Loucy (cell line): ENCODE measurements around the gene CTRL.

ENCODE experiments used
- EZH2phosphoT487 ChIP-seq: fragments of 200-600 bp; IDR thresholded peaks from 2 replicates; pipeline ENCODE4 v1.6.1; 2018; ENCODE audit warnings: antibody characterized with exemption, mild to moderate bottlenecking, moderate library complexity, borderline replicate concordance
- TF ChIP-seq, protein P1 (sequence below): fragments of 200-600 bp; sonication (generic); conservative IDR thresholded peaks from 2 replicates; pipeline ENCODE4 v1.5.1; 2014; ENCODE audit warnings: mild to moderate bottlenecking, antibody characterized with exemption, low read length

DNA sequence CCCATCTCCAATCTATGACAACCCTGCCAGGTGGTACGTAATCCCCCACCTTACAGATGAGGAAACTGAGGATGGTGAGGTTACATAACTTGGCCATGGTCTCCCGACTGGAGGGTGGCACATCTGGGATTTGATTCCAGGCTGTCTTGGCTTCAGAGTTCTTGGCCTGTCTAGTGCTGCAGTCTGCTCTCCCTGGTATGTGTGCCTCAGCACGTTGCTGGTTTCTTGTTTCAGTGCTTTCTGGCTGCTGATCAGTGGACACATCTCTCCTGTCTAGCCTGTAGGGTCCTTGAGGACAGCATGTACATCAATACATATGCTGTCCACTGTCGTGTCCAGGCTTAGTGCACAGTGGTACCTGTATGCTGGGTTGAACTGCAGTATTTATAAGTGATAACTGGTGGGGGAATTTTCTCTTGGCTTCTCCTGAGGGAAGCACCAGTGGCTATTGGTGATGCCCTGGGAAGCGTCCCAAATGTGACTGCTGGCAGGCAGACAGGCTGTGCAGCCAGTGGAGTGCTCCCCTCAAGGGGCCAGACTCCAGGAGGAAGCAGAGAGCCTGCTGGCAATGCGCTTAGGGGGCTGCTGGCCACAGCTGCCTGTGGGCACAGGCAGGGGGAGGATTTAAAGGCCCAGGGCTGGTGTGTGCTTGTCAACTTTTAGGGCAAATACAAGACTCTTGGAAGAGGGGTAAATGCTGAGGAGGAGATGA lies 14.4 kb downstream of the CTRL start:
- TF ChIP-seq, protein P1, sequence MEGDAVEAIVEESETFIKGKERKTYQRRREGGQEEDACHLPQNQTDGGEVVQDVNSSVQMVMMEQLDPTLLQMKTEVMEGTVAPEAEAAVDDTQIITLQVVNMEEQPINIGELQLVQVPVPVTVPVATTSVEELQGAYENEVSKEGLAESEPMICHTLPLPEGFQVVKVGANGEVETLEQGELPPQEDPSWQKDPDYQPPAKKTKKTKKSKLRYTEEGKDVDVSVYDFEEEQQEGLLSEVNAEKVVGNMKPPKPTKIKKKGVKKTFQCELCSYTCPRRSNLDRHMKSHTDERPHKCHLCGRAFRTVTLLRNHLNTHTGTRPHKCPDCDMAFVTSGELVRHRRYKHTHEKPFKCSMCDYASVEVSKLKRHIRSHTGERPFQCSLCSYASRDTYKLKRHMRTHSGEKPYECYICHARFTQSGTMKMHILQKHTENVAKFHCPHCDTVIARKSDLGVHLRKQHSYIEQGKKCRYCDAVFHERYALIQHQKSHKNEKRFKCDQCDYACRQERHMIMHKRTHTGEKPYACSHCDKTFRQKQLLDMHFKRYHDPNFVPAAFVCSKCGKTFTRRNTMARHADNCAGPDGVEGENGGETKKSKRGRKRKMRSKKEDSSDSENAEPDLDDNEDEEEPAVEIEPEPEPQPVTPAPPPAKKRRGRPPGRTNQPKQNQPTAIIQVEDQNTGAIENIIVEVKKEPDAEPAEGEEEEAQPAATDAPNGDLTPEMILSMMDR = no peak
- TF ChIP-seq EZH2phosphoT487 = no peak
